HK-2 (cell line): ENCODE results near the gene CCDC40.
A peak's percentile ranks its signal among the peaks of the same experiment; 100 is the strongest.

Source experiments
- DNase-seq: peaks from one replicate; pipeline ENCODE4 v3.0.0-alpha.2; 2018; ENCODE audit not compliant: unreplicated experiment

Gene CCDC40

GRCh38 chr17:80000981-80001775, 35.3 kb upstream of the CCDC40 start:
- no peak for DNase-seq

- no peak for DNase-seq
These were observed 34.3 kb upstream of the CCDC40 start for GRCh38 chr17:80002070-80002641.

GRCh38 chr17:80002690-80003490, 33.6 kb upstream of the CCDC40 start:
- no peak for DNase-seq

GRCh38 chr17:80003969-80004368, 32.5 kb upstream of the CCDC40 start:
- DNase-seq = no peak

- DNase-seq = peak; percentile 62
These were observed 30.8 kb upstream of the CCDC40 start for GRCh38 chr17:80005360-80006338.

GRCh38 chr17:80006339-80006720, 30.1 kb upstream of the CCDC40 start:
- DNase-seq = no peak

- DNase-seq = no peak
These were observed 29.4 kb upstream of the CCDC40 start for GRCh38 chr17:80006811-80007752.

GRCh38 chr17:80007939-80008338, 28.5 kb upstream of the CCDC40 start:
- DNase-seq = no peak

- DNase-seq = peak; percentile 87
These were observed 28.0 kb upstream of the CCDC40 start for GRCh38 chr17:80008383-80008840.

GRCh38 chr17:80008848-80009247, 27.6 kb upstream of the CCDC40 start:
- DNase-seq = no peak

- DNase-seq = no peak
These were observed 26.8 kb upstream of the CCDC40 start for GRCh38 chr17:80009391-80010282.

GRCh38 chr17:80010283-80010858, 26.1 kb upstream of the CCDC40 start:
- DNase-seq = no peak

GRCh38 chr17:80011989-80012555, 24.4 kb upstream of the CCDC40 start:
- no peak for DNase-seq

GRCh38 chr17:80012765-80013741, 23.4 kb upstream of the CCDC40 start:
- no peak for DNase-seq

GRCh38 chr17:80017226-80018010, 19.0 kb upstream of the CCDC40 start:
- DNase-seq = no peak

GRCh38 chr17:80018917-80019651, 17.4 kb upstream of the CCDC40 start:
- DNase-seq = no peak
